HG02852 (cell line): ENCODE results near the gene CTCF.
"Not testable (repeated sequence)": the region's sequence is repeated elsewhere in the genome, so short reads cannot be mapped to it uniquely, and the experiment has no call there.

Experiments
- ATAC-seq: cut with Tn5 transposase; IDR thresholded peaks from one replicate; pipeline ENCODE4 v1.9.1; 2021; ENCODE audit warnings: mild to moderate bottlenecking, moderate library complexity; ENCODE audit not compliant: unreplicated experiment

The CTCF gene, protein sequence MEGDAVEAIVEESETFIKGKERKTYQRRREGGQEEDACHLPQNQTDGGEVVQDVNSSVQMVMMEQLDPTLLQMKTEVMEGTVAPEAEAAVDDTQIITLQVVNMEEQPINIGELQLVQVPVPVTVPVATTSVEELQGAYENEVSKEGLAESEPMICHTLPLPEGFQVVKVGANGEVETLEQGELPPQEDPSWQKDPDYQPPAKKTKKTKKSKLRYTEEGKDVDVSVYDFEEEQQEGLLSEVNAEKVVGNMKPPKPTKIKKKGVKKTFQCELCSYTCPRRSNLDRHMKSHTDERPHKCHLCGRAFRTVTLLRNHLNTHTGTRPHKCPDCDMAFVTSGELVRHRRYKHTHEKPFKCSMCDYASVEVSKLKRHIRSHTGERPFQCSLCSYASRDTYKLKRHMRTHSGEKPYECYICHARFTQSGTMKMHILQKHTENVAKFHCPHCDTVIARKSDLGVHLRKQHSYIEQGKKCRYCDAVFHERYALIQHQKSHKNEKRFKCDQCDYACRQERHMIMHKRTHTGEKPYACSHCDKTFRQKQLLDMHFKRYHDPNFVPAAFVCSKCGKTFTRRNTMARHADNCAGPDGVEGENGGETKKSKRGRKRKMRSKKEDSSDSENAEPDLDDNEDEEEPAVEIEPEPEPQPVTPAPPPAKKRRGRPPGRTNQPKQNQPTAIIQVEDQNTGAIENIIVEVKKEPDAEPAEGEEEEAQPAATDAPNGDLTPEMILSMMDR

DNA sequence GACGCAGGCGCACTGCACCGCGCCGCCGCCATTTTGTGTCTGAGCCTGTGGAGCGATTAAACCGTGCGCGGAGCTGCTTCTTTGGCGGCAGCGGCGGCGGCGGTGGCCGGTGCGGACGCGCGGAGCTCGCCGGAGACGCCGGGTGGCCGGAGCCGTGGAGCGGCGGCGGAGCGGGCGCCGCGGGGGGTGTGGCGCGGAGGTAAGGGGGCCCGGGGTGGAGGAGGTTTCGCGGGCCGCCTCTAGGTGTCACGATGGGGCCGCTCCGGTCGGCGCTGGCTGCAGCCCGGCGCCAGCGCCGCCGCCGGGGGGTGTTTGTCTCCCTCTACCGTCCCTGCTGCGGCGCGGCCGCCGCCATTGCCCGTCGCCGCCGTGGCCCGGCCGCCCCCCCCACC, at the start of gene CTCF:
Gene CTCF (plus strand): TSS at position 1 of the 392 bp plus-strand sequence. CDS start 48,307 bp downstream, outside the sequence.
- ATAC-seq = peak; percentile 42

DNA sequence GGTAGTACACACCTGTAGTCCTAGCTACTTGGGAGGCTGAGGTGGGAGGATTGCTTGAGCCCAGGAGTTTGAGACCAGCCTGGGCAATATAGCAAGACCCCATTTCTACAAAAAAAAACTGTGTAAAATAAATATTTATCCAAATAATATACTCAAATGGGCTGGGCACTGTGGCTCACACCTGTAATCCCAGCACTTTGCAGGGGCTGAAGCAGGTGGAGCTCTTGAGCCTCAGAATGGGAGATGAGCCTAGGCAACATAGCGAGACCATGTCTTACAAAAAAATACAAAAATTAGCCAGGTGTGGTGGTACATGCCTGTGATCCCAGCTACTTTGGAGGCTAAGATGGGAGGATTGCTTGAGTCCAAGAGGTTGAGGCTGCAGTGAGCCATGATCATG, 48.4 kb upstream of the CTCF start:
- ATAC-seq = not testable (repeated sequence)

DNA sequence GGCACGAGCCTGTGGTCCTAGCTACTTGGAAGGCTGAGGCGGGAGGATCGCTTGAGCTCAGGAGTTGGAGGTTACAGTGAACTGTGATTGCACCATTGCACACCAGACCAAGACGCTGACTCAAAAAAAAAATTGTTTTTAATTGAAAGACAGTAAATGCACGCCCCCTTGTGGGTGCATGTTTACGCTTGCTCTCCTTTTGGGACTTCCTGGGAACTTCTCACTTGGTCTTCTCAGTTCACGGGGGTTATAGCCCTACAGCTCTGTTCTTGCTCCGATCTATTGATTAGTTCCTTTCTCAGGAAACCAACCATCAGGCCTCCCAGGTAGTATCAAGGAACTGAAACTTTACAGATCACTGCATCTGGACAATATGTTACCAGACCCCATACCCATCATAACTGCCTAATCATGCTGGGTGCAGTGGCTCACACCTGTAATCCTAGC, 47.9 kb upstream of the CTCF start:
- ATAC-seq = peak; percentile 39

DNA sequence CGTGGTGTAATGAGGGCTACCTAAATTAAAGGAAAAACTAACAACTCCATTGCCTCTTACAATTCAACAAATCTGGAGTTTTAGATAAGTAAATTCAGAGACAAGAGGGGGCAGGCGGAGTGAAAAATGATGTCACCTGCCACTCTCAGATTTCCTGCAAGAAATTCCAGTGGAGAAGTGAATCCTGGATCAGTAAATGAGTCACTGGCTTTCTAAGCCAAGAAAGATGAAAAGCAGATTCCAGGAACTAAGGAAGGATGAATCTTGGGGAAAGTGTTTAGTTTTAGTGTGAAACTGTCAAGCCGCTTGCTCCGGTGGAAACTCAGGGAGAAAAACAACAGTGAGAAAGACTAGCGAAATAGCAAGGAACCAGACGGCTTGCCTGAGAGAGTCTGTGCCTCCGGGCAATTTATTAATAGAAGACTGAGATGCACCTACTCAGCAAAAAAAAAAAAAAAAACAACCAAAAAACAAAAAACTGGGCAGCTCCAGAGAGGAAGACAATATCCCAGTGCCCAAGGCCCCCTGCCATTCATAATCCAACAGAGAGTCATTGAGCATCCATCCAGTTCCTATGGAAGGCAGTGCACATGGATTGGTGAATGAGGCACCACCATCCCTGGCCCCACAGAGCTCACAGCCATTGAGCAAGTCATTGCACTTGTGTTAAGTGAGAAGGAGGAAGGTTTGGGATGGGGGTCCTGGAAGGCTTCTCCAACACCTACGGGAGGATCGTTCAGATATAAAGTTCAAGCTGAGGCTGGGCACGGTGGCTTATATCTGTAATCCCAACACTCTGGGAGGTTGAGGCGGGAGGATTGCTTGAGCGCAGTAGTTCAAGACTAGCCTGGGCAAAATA, 45.8 kb upstream of the CTCF start:
- ATAC-seq = no peak

DNA sequence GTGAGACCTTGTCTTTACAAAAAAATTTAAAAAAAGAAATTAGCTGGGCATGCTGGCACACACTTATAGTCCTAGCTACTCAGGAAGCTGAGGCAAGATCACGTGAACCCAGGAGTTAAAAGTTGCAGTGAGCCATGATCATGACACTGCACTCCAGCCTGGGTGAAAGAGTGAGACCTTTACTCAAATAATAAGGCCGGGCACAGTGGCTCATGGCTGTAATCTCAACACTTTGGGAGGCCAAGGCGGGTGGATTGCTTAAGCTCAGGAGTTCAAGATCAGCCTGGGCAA, 45.2 kb upstream of the CTCF start:
- no peak for ATAC-seq

DNA sequence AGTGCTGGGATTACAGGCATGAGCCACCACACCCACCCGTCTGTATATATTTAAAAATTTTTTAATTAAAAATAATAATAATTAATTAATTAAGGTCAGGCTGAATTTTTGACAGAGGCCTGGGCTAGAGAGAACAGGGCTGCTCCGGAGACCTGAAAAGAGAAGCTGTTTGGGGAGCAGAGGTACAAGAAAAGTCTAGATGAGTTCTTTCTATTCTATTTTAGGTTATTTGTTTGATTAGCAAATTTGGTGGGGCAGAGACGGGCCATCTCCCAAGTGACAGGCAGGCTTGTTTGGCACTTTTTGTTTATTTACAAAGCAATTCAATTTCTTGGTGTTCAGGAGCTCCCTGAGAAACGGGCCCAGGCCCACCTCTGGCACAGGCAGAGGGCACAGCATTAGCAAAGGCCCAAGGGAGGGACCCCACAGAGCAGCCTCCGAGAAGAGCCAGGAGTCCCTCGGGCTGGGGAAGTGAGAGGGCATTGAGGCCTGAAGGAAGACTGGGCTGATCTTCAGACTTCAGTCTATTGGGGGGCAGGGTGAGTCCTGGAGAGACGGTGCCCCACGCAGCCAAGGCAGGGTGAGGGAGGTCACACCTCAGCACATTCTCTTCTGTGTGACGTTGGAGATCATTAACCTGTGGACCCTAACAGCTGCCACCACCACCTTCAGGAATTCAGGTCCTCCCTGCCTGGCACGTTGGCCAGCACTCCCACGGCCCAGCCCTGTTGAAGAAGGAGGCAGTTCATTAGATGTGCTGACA, 44.5 kb upstream of the CTCF start:
- no peak for ATAC-seq

DNA sequence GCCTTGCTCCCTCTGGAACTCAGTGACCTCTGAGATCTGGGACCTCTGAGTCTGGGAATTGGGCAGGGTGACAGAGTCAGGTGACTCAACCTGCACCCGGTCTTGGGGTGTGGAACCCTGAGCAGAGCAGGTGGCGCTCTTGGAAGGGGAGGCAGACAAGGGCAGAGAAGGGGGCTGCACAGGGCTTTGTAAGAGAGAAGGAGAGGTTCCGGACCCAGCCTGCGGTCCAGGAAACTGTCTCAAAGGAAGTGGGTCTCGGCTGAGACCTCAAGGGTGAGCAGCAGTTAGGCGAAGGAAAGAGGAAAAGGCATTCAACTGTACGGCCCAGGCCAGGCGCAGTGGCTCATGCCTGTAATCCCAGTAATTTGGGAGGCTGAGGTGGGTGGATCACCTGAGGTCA, 43.6 kb upstream of the CTCF start:
- no peak for ATAC-seq

DNA sequence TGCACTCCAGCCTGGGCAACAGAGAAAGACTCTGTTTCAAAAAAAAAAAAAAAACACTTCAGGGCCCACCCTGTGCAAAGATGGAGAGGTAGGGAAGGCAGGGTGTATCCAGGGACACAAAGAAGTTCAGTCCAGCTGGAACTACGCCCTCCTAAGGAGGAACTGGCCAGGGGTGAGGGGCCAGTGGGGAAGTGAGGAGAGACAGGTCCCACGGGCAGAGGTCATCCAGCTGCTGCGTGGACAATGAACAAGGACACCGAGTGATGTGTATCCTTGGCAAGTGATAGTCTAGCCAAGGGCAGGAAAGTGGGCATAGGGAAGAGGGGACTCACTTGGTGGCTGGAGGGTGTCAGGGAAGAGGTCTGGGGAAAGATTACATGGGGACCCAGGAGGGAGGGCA, 43.1 kb upstream of the CTCF start:
- no peak for ATAC-seq

DNA sequence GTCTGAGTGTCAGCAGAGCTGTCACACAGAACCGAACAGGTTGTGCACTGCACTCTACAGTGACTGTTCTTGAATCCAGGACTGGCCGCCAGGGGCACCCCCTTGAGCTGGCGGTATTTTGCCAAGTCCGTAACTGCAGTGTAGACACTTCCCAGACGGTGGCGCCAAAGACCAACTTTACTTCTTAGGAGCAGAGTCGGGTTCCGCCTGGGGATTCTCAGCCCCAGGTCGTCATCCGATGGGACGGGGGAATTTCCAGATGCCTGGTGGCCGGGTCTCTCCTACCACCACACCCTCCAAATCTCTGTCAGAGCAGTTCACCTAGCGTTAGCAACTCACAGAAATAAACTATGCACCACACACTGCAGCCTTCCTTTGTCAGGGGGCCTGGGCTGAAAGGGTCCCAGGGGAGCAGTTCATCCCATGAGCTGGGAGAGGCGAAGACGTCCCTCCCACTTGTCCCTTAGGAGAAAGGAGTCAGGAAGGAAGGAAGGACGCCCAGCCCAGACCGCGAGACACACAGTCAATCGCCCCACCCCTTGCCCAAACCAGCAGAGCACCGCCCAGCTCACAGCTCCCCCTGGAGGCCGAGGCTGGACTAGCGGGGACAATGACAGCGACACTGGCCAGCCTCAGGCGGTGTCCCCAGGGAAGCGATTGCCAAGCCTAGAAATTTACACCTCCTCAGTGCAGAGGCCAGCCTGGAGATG, 41.1 kb upstream of the CTCF start:
- ATAC-seq = peak; percentile 75

DNA sequence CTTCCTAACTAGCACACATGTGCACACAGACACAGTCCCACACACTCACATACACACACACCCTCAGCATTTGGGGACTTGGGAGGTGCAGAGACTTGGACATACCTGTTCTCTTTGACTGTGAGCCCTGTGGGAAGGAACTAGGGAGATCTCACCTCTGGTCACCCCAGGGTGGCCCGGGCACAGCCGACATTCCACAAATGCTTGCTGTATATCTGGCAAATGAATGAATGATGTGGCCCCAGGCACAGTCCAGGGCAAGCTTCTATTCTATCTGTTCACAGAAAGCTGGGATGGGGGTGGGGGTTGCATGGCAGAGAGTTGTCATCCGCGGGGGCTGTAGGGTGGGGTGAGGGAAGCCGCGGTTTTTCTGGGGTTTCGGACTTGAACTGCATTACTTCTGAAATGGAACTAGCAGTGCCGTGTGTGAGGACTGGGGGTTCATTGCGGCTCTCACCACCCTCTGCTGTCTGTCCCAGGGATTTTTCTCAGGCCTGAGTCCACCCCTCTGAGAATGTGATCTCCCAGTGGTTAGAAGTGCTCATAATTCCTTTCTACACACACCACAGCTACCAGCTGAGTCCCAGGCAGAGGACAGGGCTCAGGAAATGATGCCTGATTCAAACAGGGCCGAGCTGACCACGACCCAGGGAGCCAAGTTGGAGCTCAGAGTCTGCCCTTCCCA, 37.0 kb upstream of the CTCF start:
- no peak for ATAC-seq

DNA sequence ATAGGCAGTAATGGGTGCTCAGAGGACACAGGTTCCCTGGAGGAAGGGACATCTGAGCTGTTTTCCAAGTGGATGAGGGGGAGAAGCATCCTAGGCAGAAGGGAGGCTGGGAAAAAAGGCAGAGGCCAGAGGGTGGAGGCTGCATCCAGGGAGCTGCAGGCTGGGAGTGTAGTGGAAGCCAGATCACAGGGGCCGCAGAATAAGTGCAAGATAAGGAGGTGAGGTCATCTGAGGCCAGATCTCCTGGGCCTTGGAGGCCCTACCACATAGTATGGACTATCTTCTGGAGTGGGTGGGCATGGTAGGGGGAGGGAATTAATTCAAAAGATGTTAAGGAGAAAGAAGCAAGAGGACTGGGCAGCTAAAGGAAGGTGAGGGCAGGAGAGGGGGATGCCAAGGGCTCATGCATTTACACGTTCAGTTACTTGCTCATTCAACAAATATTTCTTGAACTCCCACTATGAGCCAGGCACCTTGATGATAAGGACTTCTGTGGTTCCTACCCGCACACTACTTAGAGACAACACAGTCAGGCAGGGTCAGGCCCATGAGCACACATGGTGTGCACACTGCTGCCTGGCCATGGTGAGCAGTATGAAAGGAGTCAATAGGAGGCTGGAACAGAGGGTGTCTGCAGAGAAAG, 36.1 kb upstream of the CTCF start:
- ATAC-seq = no peak

DNA sequence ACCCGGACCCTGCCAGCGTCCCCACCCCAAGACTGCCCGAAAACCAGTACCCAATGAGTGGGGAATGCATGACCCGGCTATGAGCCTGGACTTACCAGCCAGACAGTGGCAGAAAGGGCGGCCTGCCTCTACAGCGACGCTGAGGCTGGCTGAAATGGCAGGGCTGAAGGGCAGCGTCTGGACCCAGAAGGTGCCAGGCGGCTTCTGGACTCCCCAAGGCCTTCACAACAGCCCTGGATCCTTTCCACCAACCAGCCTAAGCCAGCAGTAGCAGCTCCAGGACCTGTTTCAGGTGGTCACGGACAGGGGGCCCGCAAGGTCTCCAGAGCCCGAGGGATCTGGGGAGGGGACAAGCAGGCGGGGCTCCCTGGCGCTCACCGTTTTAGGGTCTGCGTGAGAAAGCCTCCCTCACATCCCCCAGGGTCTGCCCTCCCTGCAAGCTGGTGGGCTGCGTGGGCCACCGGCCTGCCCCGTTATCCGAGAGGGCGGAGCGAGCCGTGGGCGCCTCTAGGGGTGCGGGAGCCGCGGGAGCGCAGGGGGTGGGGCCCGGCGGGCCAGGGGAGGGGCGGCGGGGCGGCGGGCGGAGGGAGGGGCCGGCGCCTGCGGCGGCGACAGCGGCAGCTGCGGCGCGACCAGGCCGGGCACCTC, 34.0 kb upstream of the CTCF start, which contains the start of gene RIPOR1:
Gene RIPOR1 (plus strand): TSS at position 608 of the 648 bp plus-strand sequence. CDS start 9,618 bp downstream, outside the sequence.
- no peak for ATAC-seq

DNA sequence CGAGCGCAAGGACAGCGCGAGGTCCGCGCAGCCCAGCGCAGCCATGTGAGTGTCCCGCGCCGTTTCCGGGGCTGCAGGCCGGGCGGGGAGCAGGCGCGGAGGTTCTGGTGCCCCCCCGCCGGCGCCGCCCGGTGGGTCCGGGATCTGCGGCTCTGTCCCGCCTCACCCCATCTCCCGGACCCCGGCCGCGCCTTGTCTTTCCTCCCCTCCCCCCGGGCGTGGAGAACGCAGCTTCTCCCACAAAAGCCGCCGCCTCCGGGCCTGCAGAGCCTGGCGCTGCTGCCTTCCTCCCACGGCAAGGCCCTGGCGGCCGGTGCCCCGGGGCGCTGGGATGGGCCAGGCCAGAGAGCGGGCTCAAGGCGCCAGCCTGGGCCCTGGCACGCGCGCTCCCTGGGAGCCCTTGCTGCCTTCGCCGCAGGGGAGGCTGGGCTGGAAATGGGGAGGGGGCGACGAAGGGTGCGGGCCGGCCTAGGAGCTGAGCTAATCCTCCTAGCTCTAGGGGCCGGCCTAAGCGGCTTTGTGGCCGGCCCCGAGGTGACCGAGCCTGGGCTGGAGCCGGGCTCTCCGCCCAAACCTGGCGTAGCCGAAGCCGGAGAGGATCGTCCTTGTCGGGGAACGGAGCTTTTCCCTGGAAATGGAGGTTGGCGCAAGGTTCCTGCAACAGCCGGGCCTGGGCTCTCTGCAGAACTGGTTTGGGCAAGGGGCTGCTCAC, 33.3 kb upstream of the CTCF start:
- no peak for ATAC-seq

DNA sequence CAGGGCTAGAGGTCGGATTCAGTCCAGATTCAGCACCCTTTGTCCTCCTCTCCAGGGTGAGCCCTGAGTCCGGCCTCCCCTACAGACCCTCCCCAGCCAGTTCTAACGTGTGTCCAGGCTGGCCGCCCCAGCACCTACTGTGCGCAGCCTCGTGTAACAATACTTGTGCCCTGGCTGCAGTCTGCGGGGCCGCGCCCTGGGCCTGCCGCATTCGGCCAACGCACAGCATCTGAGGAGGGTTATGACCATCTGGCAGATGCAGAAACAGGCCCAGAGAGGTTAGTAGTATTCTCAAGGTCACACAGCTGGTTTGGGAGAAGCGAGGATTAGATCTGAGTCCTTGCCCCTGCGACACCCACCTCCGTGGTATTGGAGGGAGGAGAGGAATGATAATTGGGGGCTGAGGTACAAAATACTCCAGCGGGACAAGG, 32.7 kb upstream of the CTCF start:
- ATAC-seq = no peak

DNA sequence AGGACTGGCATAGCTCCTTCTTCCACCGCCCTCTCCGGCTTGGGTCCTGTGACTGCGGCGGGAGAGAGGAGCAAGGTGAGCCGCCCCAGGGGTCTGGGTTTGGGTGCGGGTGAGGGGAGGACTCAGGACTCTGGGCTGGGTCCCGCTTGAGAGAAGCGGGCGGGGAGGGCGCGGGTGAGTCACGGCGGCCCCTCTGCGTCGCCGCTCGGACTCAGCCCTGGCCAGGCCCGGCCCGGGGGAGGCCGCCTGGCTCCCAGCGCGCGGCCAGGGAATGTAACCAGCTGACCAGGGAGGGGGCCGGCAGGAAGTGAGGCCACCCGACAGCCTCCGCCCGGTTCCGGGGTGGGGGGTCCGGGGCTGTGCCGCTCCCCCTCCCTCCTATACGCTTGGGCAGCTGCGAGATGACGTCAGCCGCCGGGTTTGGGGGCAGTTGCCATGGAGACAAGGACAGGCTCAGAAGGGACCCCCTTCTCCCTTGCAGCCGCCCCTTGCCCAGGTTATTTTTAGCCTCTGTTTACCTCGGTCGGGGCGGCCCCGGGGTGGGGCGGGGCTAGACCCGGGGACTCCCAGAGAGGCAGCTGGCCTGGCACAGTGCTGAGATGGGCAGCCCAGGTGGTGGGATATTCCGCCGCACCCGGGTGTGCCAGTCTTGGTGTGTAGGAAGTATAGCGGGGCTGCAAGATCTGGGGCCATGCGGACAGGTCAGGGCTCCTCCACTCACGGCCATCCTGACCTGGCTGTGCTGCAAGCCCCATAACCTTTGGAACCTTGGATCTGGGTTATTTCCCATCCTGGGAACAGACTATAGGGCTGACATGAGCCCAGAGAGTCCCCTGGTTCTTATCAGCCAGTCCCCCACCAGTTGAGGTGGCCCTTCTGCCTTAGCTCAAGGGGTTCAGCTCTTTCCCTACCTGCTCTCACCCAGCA, 32.0 kb upstream of the CTCF start:
- ATAC-seq = no peak

DNA sequence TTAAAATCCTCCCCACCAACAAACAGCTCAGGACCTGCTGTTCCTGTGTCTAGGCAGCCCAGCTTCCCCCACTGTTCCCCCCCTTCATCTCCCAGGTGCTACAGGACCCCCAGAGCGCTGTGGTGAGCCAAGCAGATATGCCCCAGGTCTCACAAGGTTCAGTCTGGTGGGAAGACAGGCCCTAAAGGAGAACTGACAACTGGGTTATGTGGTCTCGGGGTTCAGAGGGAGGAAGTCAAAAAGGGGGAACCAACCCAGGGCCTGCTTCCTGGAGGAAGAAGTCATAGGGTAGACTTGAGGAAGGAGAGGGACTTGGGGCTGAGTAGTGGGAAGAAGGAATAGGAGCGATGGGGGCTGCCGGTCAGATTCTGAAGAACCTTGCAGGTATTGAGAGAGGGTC, 31.1 kb upstream of the CTCF start:
- ATAC-seq = no peak
